CD14-positive monocyte (primary cell): Measurements from ENCODE around the gene C12orf56. TPM values are rescaled to one million over a fixed set of nuclear protein-coding genes. Genes with fewer than 3 reads are reported as not detected.

ENCODE experiments used
- DNase-seq, 3 donors: peaks; one replicate each; pipeline ENCODE4 v3.0.0-alpha.2; 2011 to 2022
- H2AFZ ChIP-seq: 2 replicates; pipeline ENCODE4 v1.6.0; 2012; ENCODE audit warnings: mild to moderate bottlenecking, low read depth, low read length, inconsistent platforms; ENCODE audit not compliant: insufficient read depth, poor library complexity, severe bottlenecking
- H3K27ac ChIP-seq, 2 donors: 1 replicate in 1 of 2; 2 replicates in 1 of 2; pipeline ENCODE4 v1.5.1; 2012 to 2013; ENCODE audit warnings: low read length in 2 of 2, control low read depth in 1 of 2, inconsistent platforms in 1 of 2, low read depth in 1 of 2, mild to moderate bottlenecking in 1 of 2
- H3K27me3 ChIP-seq, 2 donors: one replicate each; pipeline versions ENCODE4 v1.6.0 to v1.6.1; 2011 to 2013; ENCODE audit warnings: low read length in 2 of 2; ENCODE audit not compliant: control insufficient read depth in 2 of 2, insufficient read depth in 2 of 2
- H3K36me3 ChIP-seq, 2 donors: replicated peaks in 1 of 2; 1 replicate in 1 of 2; 2 replicates in 1 of 2; pipeline versions ENCODE4 v1.5.1 to v1.6.1; 2012 to 2013; ENCODE audit warnings: low read length in 2 of 2, control low read depth in 1 of 2, inconsistent platforms in 1 of 2, mild to moderate bottlenecking in 1 of 2; ENCODE audit not compliant: insufficient read depth in 2 of 2, control insufficient read depth in 1 of 2
- H3K4me1 ChIP-seq, 2 donors: 1 replicate in 1 of 2; 2 replicates in 1 of 2; pipeline versions ENCODE4 v1.5.1 to v1.6.1; 2012 to 2013; ENCODE audit warnings: low read length in 2 of 2, control low read depth in 1 of 2, inconsistent platforms in 1 of 2, mild to moderate bottlenecking in 1 of 2, moderate library complexity in 1 of 2; ENCODE audit not compliant: insufficient read depth in 2 of 2, control insufficient read depth in 1 of 2
- H3K4me2 ChIP-seq: replicated peaks from 2 replicates; pipeline ENCODE3; 2012; ENCODE audit warnings: low read length, moderate library complexity, mild to moderate bottlenecking; ENCODE audit not compliant: poor library complexity, severe bottlenecking; ENCODE audit errors: extremely low read depth
- H3K4me3 ChIP-seq, 3 experiments: fragments of 200-600 bp in 1 of 3; sonication (generic) in 1 of 3; replicated peaks in 1 of 3; 1 replicate in 2 of 3; 2 replicates in 1 of 3; pipeline ENCODE4 v1.5.1; 2011 to 2013; ENCODE audit warnings: low read length in 3 of 3, mild to moderate bottlenecking in 3 of 3, control low read depth in 2 of 3, low read depth in 2 of 3, inconsistent platforms in 1 of 3, moderate library complexity in 1 of 3
- H3K79me2 ChIP-seq: 2 replicates; pipeline ENCODE4 v1.6.0; 2012; ENCODE audit warnings: mild to moderate bottlenecking, control low read depth, inconsistent platforms, low read length, moderate library complexity; ENCODE audit not compliant: insufficient read depth
- H3K9ac ChIP-seq: 2 replicates; pipeline ENCODE4 v1.6.0; 2017; ENCODE audit warnings: low read length, mild to moderate bottlenecking; ENCODE audit not compliant: insufficient read depth, poor library complexity, severe bottlenecking
- H3K9me3 ChIP-seq, 2 donors: replicated peaks in 1 of 2; 1 replicate in 1 of 2; 2 replicates in 1 of 2; pipeline versions ENCODE4 v1.5.1 to v1.6.1; 2012 to 2013; ENCODE audit warnings: low read length in 2 of 2, control low read depth in 1 of 2; ENCODE audit not compliant: control insufficient read depth in 1 of 2, insufficient read depth in 1 of 2
- H4K20me1 ChIP-seq: 2 replicates; pipeline ENCODE4 v1.6.0; 2012; ENCODE audit warnings: mild to moderate bottlenecking, low read length, control low read depth, moderate library complexity; ENCODE audit not compliant: insufficient read depth
- H3K27ac Mint-ChIP-seq, 7 donors: one replicate each; pipeline ENCODE4 v1.8.0; 2020; ENCODE audit warnings: mild to moderate bottlenecking in 7 of 7, mixed read lengths in 7 of 7, moderate library complexity in 6 of 7, inconsistent platforms in 2 of 7
- H3K27me3 Mint-ChIP-seq, 3 donors: one replicate each; pipeline ENCODE4 v1.8.0; 2021 to 2022; ENCODE audit warnings: low read depth in 3 of 3, mild to moderate bottlenecking in 3 of 3, mixed read lengths in 3 of 3, moderate library complexity in 3 of 3, inconsistent platforms in 1 of 3
- H3K36me3 Mint-ChIP-seq, 2 donors: one replicate each; pipeline ENCODE4 v1.8.0; 2020; ENCODE audit warnings: mixed read lengths in 2 of 2, inconsistent platforms in 1 of 2, mild to moderate bottlenecking in 1 of 2
- H3K4me1 Mint-ChIP-seq: one replicate; pipeline ENCODE4 v1.8.0; 2020; ENCODE audit warnings: mild to moderate bottlenecking, mixed read lengths
- H3K4me3 Mint-ChIP-seq, 2 donors: one replicate each; pipeline ENCODE4 v1.8.0; 2020; ENCODE audit warnings: mild to moderate bottlenecking in 2 of 2, mixed read lengths in 2 of 2, moderate library complexity in 1 of 2
- H3K9me3 Mint-ChIP-seq, 7 donors: one replicate each; pipeline ENCODE4 v1.8.0; 2020 to 2022; ENCODE audit warnings: mixed read lengths in 7 of 7, mild to moderate bottlenecking in 6 of 7, moderate library complexity in 6 of 7, inconsistent platforms in 2 of 7
- CTCF ChIP-seq: fragments of 200-600 bp; IDR thresholded peaks from one replicate; pipeline ENCODE4 v1.8.0; 2022; ENCODE audit warnings: antibody characterized with exemption, mild to moderate bottlenecking
- WGBS: methylation state at CpG from one replicate; pipeline ENCODE4 v1.1.5; 2013; ENCODE audit warnings: missing lambda C conversion rate; ENCODE audit not compliant: insufficient coverage; 5-methylcytosine and 5-hydroxymethylcytosine counted together
- intact Hi-C, 2 donors: fragments of 100-400 bp; cut with micrococcal nuclease; formaldehyde crosslinking; loops; one replicate each; pipeline versions ENCODE4 v1.15.0 to v1.15.1; 2023
- polyA plus RNA-seq, 3 donors: library from polyadenylated mRNA; depleted of rRNA in 1 of 3; unstranded in 2 of 3; stranded (reverse) in 1 of 3; fragments of 300-500 nt in 2 of 3; fragments of >200 nt in 1 of 3; fragmentation: Illumina TruSeq in 2 of 3; gene quantifications; 1 replicate in 2 of 3; 2 replicates in 1 of 3; pipeline ENCODE4 v1.2.3, GENCODE V29; 2012 to 2021

Gene C12orf56
- polyA plus RNA-seq, 3 donors: not detected

DNA sequence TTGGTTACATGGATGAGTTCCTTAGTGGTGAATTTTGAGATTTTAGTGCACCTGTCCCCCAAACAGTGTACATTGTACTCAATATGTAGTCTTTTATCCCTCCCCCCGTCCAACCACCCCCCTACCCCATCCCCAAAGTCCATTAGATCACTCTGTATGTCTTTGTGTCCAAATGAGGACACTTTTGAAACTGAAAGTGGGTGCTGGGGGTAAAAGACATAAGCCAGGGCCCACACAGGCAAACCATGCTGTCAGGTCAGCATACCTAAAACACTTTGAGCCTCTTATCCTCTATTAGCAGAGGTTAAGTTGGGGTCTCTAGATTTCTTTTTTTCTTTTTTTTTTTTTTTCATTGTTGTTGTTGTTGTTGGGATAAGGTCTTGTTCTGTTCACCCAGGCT, 137.2 kb downstream of the C12orf56 start:
- Histone ChIP-seq H3K27me3 (no peaks in the 10 kb centered on the region), H3K36me3 (no peaks in the 10 kb centered on the region), H3K9me3 (no peaks in the 10 kb centered on the region), H3K4me1 (peaks cover 0 to 2% of the 10 kb centered on the region in 2 donors), H2AFZ (no peak overlapping the region), H3K9ac (no peak overlapping the region), H4K20me1 (no peaks in the 10 kb centered on the region), H3K4me3 (no peak overlapping the region), H3K27ac (no peak overlapping the region), H3K79me2 (no peaks in the 10 kb centered on the region), H3K4me2 (no peak overlapping the region)
- H3K9me3 Mint-ChIP-seq: no peaks in the 10 kb centered on the region
- H3K27me3 Mint-ChIP-seq: peaks cover 0 to 4% (median 1%) of the 10 kb centered on the region in 3 donors
- no peaks in the 10 kb centered on the region for H3K36me3 Mint-ChIP-seq
- H3K4me3 Mint-ChIP-seq: no peak overlapping the region
- WGBS: no CpG with 5 or more reads among the region's 1 CpG
- no peak for DNase-seq
- peaks cover 13% of the 10 kb centered on the region for H3K4me1 Mint-ChIP-seq
- intact Hi-C loops: no loop called here
- no peak for TF ChIP-seq CTCF
- H3K27ac Mint-ChIP-seq: peak overlapping the region in 2 of 7 donors; percentile 58 to 69

DNA sequence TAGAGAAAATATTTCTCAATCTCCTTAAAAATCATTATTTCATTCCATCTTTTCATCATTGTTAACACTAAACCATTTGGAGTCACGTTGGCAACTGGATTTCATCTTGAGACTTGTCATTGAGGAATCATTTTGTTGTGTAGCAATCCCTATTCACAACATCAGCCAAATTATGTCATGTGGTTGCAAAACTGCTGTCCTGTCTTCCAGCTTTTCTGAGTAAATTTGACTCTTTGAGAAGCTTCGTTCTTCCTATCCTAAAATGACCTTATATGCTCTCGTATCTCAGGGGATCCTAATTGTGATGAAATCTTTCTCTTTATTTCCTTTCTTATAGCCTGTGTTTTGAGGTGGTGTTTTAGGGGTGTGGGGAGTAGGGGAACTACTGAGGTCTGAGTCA, 137.9 kb downstream of the C12orf56 start:
- Histone ChIP-seq H3K27me3 (no peaks in the 10 kb centered on the region), H3K4me2 (no peak overlapping the region), H2AFZ (peak overlapping the region; percentile 51), H3K9ac (no peak overlapping the region), H3K9me3 (no peaks in the 10 kb centered on the region), H3K27ac (no peak overlapping the region), H3K4me3 (no peak overlapping the region), H3K4me1 (peaks cover 0 to 2% of the 10 kb centered on the region in 2 donors), H3K36me3 (no peaks in the 10 kb centered on the region), H3K79me2 (no peaks in the 10 kb centered on the region), H4K20me1 (no peaks in the 10 kb centered on the region)
- Mint-ChIP-seq H3K4me3 (no peak overlapping the region), H3K36me3 (no peaks in the 10 kb centered on the region), H3K4me1 (peaks cover 13% of the 10 kb centered on the region), H3K27ac (peak overlapping the region in 4 of 7 donors; percentile 6 to 69 (median 44)), H3K27me3 (peaks cover 0 to 4% (median 1%) of the 10 kb centered on the region in 3 donors), H3K9me3 (no peaks in the 10 kb centered on the region)
- intact Hi-C loops: no loop called here
- TF ChIP-seq CTCF: no peak
- peak; percentile 5 to 71 (median 21) for DNase-seq
- WGBS: no CpG with 5 or more reads among the region's 3 CpGs
